IMR-90 (cell line): ENCODE data around the gene OSBP2. TPM values are rescaled to one million over a fixed set of nuclear protein-coding genes. Genes with fewer than 3 reads are reported as not detected.

Experiments used
- ATAC-seq: fragments of 200-7000 bp; cut with Tn5 transposase; 2 replicates; pipeline ENCODE4 v1.9.1; 2020; ENCODE audit warnings: low read depth, mild to moderate bottlenecking, moderate library complexity
- BruUV-seq: library from RNA; stranded (reverse); fragments of 400-500 nt; replicated peaks from 2 replicates; lab custom pipeline; 2021; lab: Mats Ljungman, UMichigan
- CTCF ChIA-PET: fragments of 300-600 bp; formaldehyde crosslinking; extraction: SDS; loops from one replicate; lab custom pipeline; 2021; ENCODE audit warnings: antibody characterized with exemption; lab: Yijun Ruan, JAX
- POLR2A ChIA-PET: fragments of 300-600 bp; sonication (Branson Sonifier 250); formaldehyde crosslinking; loops from one replicate; lab custom pipeline; 2022; ENCODE audit warnings: antibody characterized with exemption; ENCODE audit not compliant: unreplicated experiment; lab: Charles Lee
- DNase-seq: peaks from one replicate; pipeline ENCODE4 v3.0.0; 2013
- H2AFZ ChIP-seq: replicated peaks from 2 replicates; pipeline ENCODE3; 2013; ENCODE audit warnings: low read length, mild to moderate bottlenecking; ENCODE audit not compliant: poor library complexity
- H2AK5ac ChIP-seq: 2 replicates; pipeline ENCODE4 v1.6.1; 2013; ENCODE audit warnings: low read depth, low read length, inconsistent platforms
- H2AK9ac ChIP-seq: replicated peaks from 2 replicates; pipeline ENCODE3; 2013; ENCODE audit warnings: mild to moderate bottlenecking, low read depth, low read length, moderate library complexity; ENCODE audit not compliant: poor library complexity
- H2BK120ac ChIP-seq: 2 replicates; pipeline ENCODE4 v1.6.1; 2013; ENCODE audit warnings: low read depth, low read length, inconsistent platforms
- H2BK15ac ChIP-seq: 3 replicates; pipeline ENCODE4 v1.6.1; 2013; ENCODE audit warnings: low read depth, low read length, inconsistent platforms
- H2BK20ac ChIP-seq: 2 replicates; pipeline ENCODE4 v1.6.1; 2013; ENCODE audit warnings: low read depth, mild to moderate bottlenecking, inconsistent platforms, low read length, moderate library complexity
- H2BK5ac ChIP-seq: 2 replicates; pipeline ENCODE4 v1.6.1; 2013; ENCODE audit warnings: mild to moderate bottlenecking, low read depth, low read length, inconsistent platforms; ENCODE audit not compliant: poor library complexity, severe bottlenecking
- H3K14ac ChIP-seq: replicated peaks from 2 replicates; pipeline ENCODE4 v1.6.1; 2013; ENCODE audit warnings: low read depth, low read length, inconsistent platforms
- H3K18ac ChIP-seq: 2 replicates; pipeline ENCODE4 v1.6.1; 2013; ENCODE audit warnings: low read depth, low read length, control low read depth
- H3K23ac ChIP-seq: 2 replicates; pipeline ENCODE4 v1.6.1; 2013; ENCODE audit warnings: low read depth, low read length, inconsistent platforms
- H3K27ac ChIP-seq: 2 replicates; pipeline ENCODE4 v1.5.1; 2013; ENCODE audit warnings: mild to moderate bottlenecking, control low read depth, low read length; ENCODE audit not compliant: insufficient read depth
- H3K27me3 ChIP-seq: 2 replicates; pipeline ENCODE4 v1.6.1; 2013; ENCODE audit warnings: low read length; ENCODE audit not compliant: control insufficient read depth, insufficient read depth
- H3K36me3 ChIP-seq: 2 replicates; pipeline ENCODE4 v1.6.1; 2013; ENCODE audit warnings: low read length, mixed read lengths; ENCODE audit not compliant: control insufficient read depth, insufficient read depth
- H3K4ac ChIP-seq: 2 replicates; pipeline ENCODE4 v1.6.1; 2013; ENCODE audit warnings: low read depth, low read length, inconsistent platforms
- H3K4me1 ChIP-seq: 2 replicates; pipeline ENCODE4 v1.6.1; 2013; ENCODE audit warnings: low read length, mixed read lengths; ENCODE audit not compliant: control insufficient read depth, insufficient read depth
- H3K4me2 ChIP-seq: 2 replicates; pipeline ENCODE4 v1.6.1; 2013; ENCODE audit warnings: low read depth, mild to moderate bottlenecking, control low read depth, low read length, moderate library complexity
- H3K4me3 ChIP-seq: 2 replicates; pipeline ENCODE4 v1.5.1; 2013; ENCODE audit warnings: low read depth, mild to moderate bottlenecking, control low read depth, low read length, moderate library complexity; ENCODE audit not compliant: insufficient read depth
- H3K56ac ChIP-seq: 2 replicates; pipeline ENCODE4 v1.6.1; 2013; ENCODE audit warnings: low read length, inconsistent platforms; ENCODE audit not compliant: insufficient read depth; ENCODE audit errors: extremely low read depth
- H3K79me1 ChIP-seq, 2 experiments: 2 replicates each; pipeline ENCODE4 v1.6.1; 2013; ENCODE audit warnings: low read length in 2 of 2, inconsistent platforms in 1 of 2, low read depth in 1 of 2
- H3K9ac ChIP-seq: 2 replicates; pipeline ENCODE4 v1.6.1; 2013; ENCODE audit warnings: low read depth, low read length, control low read depth
- H3K9me1 ChIP-seq: 2 replicates; pipeline ENCODE4 v1.6.1; 2013; ENCODE audit warnings: low read length, inconsistent platforms; ENCODE audit not compliant: insufficient read depth
- H3K9me3 ChIP-seq: 2 replicates; pipeline ENCODE4 v1.6.1; 2013; ENCODE audit warnings: low read length; ENCODE audit not compliant: control insufficient read depth, insufficient read depth
- H4K20me1 ChIP-seq: 2 replicates; pipeline ENCODE4 v1.6.1; 2013; ENCODE audit warnings: low read length, inconsistent platforms; ENCODE audit not compliant: insufficient read depth
- H4K5ac ChIP-seq: 2 replicates; pipeline ENCODE4 v1.6.1; 2013; ENCODE audit warnings: mild to moderate bottlenecking, low read depth, low read length, control low read depth
- H4K8ac ChIP-seq, 2 experiments: 2 replicates each; pipeline ENCODE4 v1.6.1; 2013; ENCODE audit warnings: low read depth in 2 of 2, low read length in 2 of 2, control low read depth in 1 of 2, inconsistent platforms in 1 of 2
- H4K91ac ChIP-seq: 2 replicates; pipeline ENCODE4 v1.6.1; 2013; ENCODE audit warnings: low read depth, low read length, inconsistent platforms; ENCODE audit not compliant: insufficient read depth
- BHLHE40 ChIP-seq: fragments of 150-350 bp; IDR thresholded peaks from 2 replicates; pipeline ENCODE4 v1.6.1; 2016; ENCODE audit warnings: mild to moderate bottlenecking, low read depth, low read length
- MAFK ChIP-seq: IDR thresholded peaks from 2 replicates; pipeline ENCODE4 v1.6.1; 2012; ENCODE audit warnings: low read depth, low read length, improper control_type of control experiment
- NFE2L2 ChIP-seq: fragments of 150-350 bp; IDR thresholded peaks from 2 replicates; pipeline ENCODE4 v1.6.1; 2016; ENCODE audit warnings: low read depth, mild to moderate bottlenecking, low read length
- RCOR1 ChIP-seq: IDR thresholded peaks from 2 replicates; pipeline ENCODE4 v1.6.1; 2012; ENCODE audit warnings: mild to moderate bottlenecking, low read length, improper control_type of control experiment; ENCODE audit not compliant: insufficient replicate concordance
- RFX5 ChIP-seq: IDR thresholded peaks from 2 replicates; pipeline ENCODE4 v1.8.0; 2012; ENCODE audit warnings: low read depth, mild to moderate bottlenecking, low read length, moderate library complexity
- SMC3 ChIP-seq: fragments of 150-350 bp; IDR thresholded peaks from 2 replicates; pipeline ENCODE4 v1.6.1; 2016; ENCODE audit warnings: low read depth, mild to moderate bottlenecking, antibody characterized with exemption, low read length, moderate library complexity
- WGBS, 2 experiments: methylation state at CpG; one replicate each; pipeline versions ENCODE4 v1.1.5 to v1.1.7; 2013; ENCODE audit warnings: missing lambda C conversion rate in 2 of 2; ENCODE audit not compliant: insufficient read length in 1 of 2; ENCODE audit errors: extremely low coverage in 2 of 2; 5-methylcytosine and 5-hydroxymethylcytosine counted together
- dilution Hi-C: fragments of 300-500 bp; cut with HindIII; formaldehyde crosslinking; loops from one replicate; pipeline ENCODE4 v1.14.3; 2018; ENCODE audit warnings: low sequenced_read_pairs; ENCODE audit not compliant: unreplicated experiment
- in situ Hi-C: fragments of 300-500 bp; cut with MboI; formaldehyde crosslinking; loops from 3 replicates; pipeline ENCODE4 v1.14.3; 2019; ENCODE audit warnings: low sequenced_read_pairs, inconsistent platforms, mixed read lengths
- intact Hi-C: fragments of 100-400 bp; cut with micrococcal nuclease; formaldehyde crosslinking; loops from 2 replicates; pipeline ENCODE4 v1.10.0; 2022
- polyA plus RNA-seq, 3 experiments: library from polyadenylated mRNA; depleted of rRNA; stranded (reverse); fragments of >200 nt; gene quantifications; 2 replicates each; pipeline ENCODE4 v1.2.3, GENCODE V29; 2012; ENCODE audit warnings: low replicate concordance in 1 of 3
- total RNA-seq: library from RNA; depleted of rRNA; stranded (reverse); fragments of >200 nt; gene quantifications from 2 replicates; pipeline ENCODE4 v1.2.3, GENCODE V29; 2012
- TF ChIP-seq, protein P1 (sequence below): fragments of 150-350 bp; IDR thresholded peaks from 2 replicates; pipeline ENCODE4 v1.6.1; 2017; ENCODE audit warnings: mild to moderate bottlenecking, antibody characterized with exemption, low read length, low read depth

The OSBP2 gene
- total and polyA plus RNA-seq, 2 of the 4 experiments (the other 2 are of a cell fraction) = 1.8 to 2.2 TPM

GRCh38 chr22:30770716-30771115, 76.0 kb downstream of the OSBP2 start:
- H3K18ac ChIP-seq = no peak overlapping the region
- no peak overlapping the region for H4K8ac ChIP-seq
- TF ChIP-seq NFE2L2 = no peak
- TF ChIP-seq, protein P1, sequence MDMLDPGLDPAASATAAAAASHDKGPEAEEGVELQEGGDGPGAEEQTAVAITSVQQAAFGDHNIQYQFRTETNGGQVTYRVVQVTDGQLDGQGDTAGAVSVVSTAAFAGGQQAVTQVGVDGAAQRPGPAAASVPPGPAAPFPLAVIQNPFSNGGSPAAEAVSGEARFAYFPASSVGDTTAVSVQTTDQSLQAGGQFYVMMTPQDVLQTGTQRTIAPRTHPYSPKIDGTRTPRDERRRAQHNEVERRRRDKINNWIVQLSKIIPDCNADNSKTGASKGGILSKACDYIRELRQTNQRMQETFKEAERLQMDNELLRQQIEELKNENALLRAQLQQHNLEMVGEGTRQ = no peak
- TF ChIP-seq RFX5 = no peak
- no peak for TF ChIP-seq SMC3
- TF ChIP-seq MAFK = no peak
- TF ChIP-seq RCOR1 = no peak
- TF ChIP-seq BHLHE40 = no peak
- H2AK9ac ChIP-seq = no peak overlapping the region
- CTCF ChIA-PET = no interaction called here
- H2AFZ ChIP-seq = no peak overlapping the region
- dilution Hi-C loops (no loop called here), in situ Hi-C loops (no loop called here), intact Hi-C loops (no loop called here)
- no peak overlapping the region for H3K4me2 ChIP-seq
- POLR2A ChIA-PET = no interaction called here
- H3K14ac ChIP-seq = no peak overlapping the region
- no peak overlapping the region for H3K4ac ChIP-seq
- DNase-seq (no peak), ATAC-seq (no peak)
- no peaks in the 10 kb centered on the region for H3K36me3 ChIP-seq
- no peak overlapping the region for H2BK20ac ChIP-seq
- no peak overlapping the region for H3K4me3 ChIP-seq
- no peak overlapping the region for H2AK5ac ChIP-seq
- no peak overlapping the region for H3K27ac ChIP-seq
- no peak overlapping the region for H4K91ac ChIP-seq
- no peak overlapping the region for H3K56ac ChIP-seq
- 100% methylated on average over 2 of the region's 9 CpGs; no CpG with 5 or more reads in 1 of the 2 experiments for WGBS, 2 experiments
- no TSS peak for BruUV-seq
- no peaks in the 10 kb centered on the region for H3K27me3 ChIP-seq
- no peak overlapping the region for H3K9ac ChIP-seq
- no peaks in the 10 kb centered on the region for H3K79me1 ChIP-seq
- no peaks in the 10 kb centered on the region for H3K4me1 ChIP-seq
- no peaks in the 10 kb centered on the region for H3K9me3 ChIP-seq
- H2BK5ac ChIP-seq = no peak overlapping the region
- H2BK120ac ChIP-seq = no peak overlapping the region
- H3K9me1 ChIP-seq = no peaks in the 10 kb centered on the region
- H2BK15ac ChIP-seq = no peak overlapping the region
- no peak overlapping the region for H3K23ac ChIP-seq
- H4K20me1 ChIP-seq = no peaks in the 10 kb centered on the region
- H4K5ac ChIP-seq = no peak overlapping the region
